Adrenal gland (tissue), 12 donors: ENCODE results near the gene CX3CR1. TPM values are rescaled to one million over a fixed set of nuclear protein-coding genes. Genes with fewer than 3 reads are reported as not detected.

ENCODE experiments used
- DNase-seq, 7 donors: peaks; one replicate each; pipeline ENCODE4 v3.0.0-alpha.2; 2019 to 2020
- H3K27ac ChIP-seq, 5 donors: fragments of 200-600 bp; sonication (generic) in 4 of 5; 1 replicate in 3 of 5; 2 replicates in 2 of 5; pipeline versions ENCODE4 v1.5.1 to v1.8.0; 2016 to 2020; ENCODE audit warnings: mild to moderate bottlenecking in 1 of 5
- H3K27me3 ChIP-seq: fragments of 200-600 bp; 2 replicates; pipeline ENCODE4 v1.8.0; 2021
- H3K36me3 ChIP-seq, 2 donors: fragments of 200-600 bp; replicated peaks in 1 of 2; 1 replicate in 1 of 2; 2 replicates in 1 of 2; pipeline versions ENCODE4 v1.5.1 to v1.8.0; 2018 to 2022
- H3K4me1 ChIP-seq, 2 donors: fragments of 200-600 bp; replicated peaks in 1 of 2; 1 replicate in 1 of 2; 2 replicates in 1 of 2; pipeline versions ENCODE4 v1.5.1 to v1.8.0; 2018 to 2021
- H3K4me3 ChIP-seq, 4 donors: fragments of 200-600 bp; sonication (generic) in 3 of 4; one replicate each; pipeline ENCODE4 v1.5.1; 2016 to 2018
- H3K9me3 ChIP-seq, 3 donors: fragments of 200-600 bp; sonication (generic) in 1 of 3; replicated peaks in 1 of 3; 1 replicate in 2 of 3; 2 replicates in 1 of 3; pipeline versions ENCODE4 v1.5.1 to v1.8.0; 2016 to 2021
- POLR2A ChIP-seq, 2 donors: fragments of 450-650 bp; IDR thresholded peaks; one replicate each; pipeline ENCODE4 v1.6.1; 2017; ENCODE audit warnings: antibody characterized with exemption in 2 of 2, mild to moderate bottlenecking in 2 of 2, moderate library complexity in 1 of 2
- WGBS, 4 donors: extraction: QIAGEN DNeasy Blood & Tissue Kit in 2 of 4; methylation state at CpG; one replicate each; pipeline versions ENCODE4 v1.1.5 to v1.1.7; 2013 to 2017; 5-methylcytosine and 5-hydroxymethylcytosine counted together
- intact Hi-C, 2 donors: fragments of 100-400 bp; cut with DNase I; formaldehyde crosslinking; loops; one replicate each; pipeline versions ENCODE4 v1.14.1 to v1.15.0; 2022 to 2023
- polyA plus RNA-seq, 3 donors: library from polyadenylated mRNA; stranded (reverse); fragments of 200-250 nt in 2 of 3; fragments of 350-450 nt in 1 of 3; fragmentation: Illumina TruSeq in 1 of 3; extraction: RNeasy Lipid Tissue Mini Kit (QIAGEN cat#74804) in 1 of 3; gene quantifications; one replicate each; pipeline ENCODE4 v1.2.3, GENCODE V29; 2013 to 2014
- total RNA-seq, 9 donors: library from RNA; depleted of rRNA in 4 of 9; stranded (reverse); fragments of >200 nt in 4 of 9; fragments of 120-200 nt in 1 of 9; fragmentation: NEBNext Ultra II Directional in 1 of 9; extraction: Animal tissue kit (Norgen Biotek cat#: 25700) in 1 of 9; gene quantifications; one replicate each; pipeline versions ENCODE4 v1.1.0 to v1.2.4, GENCODE V29; 2013 to 2023
- TF ChIP-seq, protein P1 (sequence below), 6 experiments: fragments of 450-650 bp in 4 of 6; fragments of 200-600 bp in 2 of 6; sonication (generic) in 1 of 6; IDR thresholded peaks; 1 replicate in 5 of 6; 2 replicates in 1 of 6; pipeline versions ENCODE4 v1.5.1 to v1.8.0; 2016 to 2021; ENCODE audit warnings: antibody characterized with exemption in 6 of 6, mild to moderate bottlenecking in 2 of 6, moderate library complexity in 1 of 6
- donor health status: healthy with polysubstance abuse.
- donor health status: Bipolar disorder and iron deficiency.
- donor health status: DM: yes; HTN: yes; CAD: no.
- donor health status: DM: no; HTN: no; CAD: no.
- donor health status: DM: no; HTN: no; CAD: no.
- donor health status: DM: yes; HTN: yes; CAD: no.

The CX3CR1 gene
- total and polyA plus RNA-seq, 12 donors: 0.16 to 3.1 (median 1.4) TPM; not detected in 1

DNA sequence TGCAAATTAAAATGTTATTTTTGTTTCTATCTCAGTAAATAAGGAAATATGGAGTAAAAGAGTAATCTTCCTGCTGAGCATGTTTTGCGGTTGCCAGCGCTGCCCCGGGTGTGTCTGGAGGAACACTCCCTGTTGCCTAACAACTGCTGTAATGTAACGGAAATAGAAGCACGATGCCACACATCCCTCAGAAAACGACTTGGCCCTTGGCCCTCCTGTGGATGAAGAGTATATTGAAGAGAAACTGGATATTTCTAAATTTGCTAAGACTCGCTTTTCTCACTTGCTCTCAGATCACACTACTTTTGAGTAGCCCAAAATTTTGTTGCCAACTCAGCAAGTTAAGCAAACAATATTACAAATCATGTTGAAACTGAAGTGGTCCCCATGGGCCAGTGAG, 18.9 kb downstream of the CX3CR1 start:
- Histone ChIP-seq H3K36me3 (no peaks in the 10 kb centered on the region), H3K27me3 (no peaks in the 10 kb centered on the region), H3K4me1 (peaks cover 0 to 9% of the 10 kb centered on the region in 2 donors), H3K9me3 (no peaks in the 10 kb centered on the region), H3K27ac (no peak overlapping the region), H3K4me3 (no peak overlapping the region)
- peak; percentile 45 to 88 (median 72) for DNase-seq
- TF ChIP-seq, protein P1, sequence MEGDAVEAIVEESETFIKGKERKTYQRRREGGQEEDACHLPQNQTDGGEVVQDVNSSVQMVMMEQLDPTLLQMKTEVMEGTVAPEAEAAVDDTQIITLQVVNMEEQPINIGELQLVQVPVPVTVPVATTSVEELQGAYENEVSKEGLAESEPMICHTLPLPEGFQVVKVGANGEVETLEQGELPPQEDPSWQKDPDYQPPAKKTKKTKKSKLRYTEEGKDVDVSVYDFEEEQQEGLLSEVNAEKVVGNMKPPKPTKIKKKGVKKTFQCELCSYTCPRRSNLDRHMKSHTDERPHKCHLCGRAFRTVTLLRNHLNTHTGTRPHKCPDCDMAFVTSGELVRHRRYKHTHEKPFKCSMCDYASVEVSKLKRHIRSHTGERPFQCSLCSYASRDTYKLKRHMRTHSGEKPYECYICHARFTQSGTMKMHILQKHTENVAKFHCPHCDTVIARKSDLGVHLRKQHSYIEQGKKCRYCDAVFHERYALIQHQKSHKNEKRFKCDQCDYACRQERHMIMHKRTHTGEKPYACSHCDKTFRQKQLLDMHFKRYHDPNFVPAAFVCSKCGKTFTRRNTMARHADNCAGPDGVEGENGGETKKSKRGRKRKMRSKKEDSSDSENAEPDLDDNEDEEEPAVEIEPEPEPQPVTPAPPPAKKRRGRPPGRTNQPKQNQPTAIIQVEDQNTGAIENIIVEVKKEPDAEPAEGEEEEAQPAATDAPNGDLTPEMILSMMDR (IDR thresholded peaks at IDR 0.05): peak in 5 of 6 experiments; percentile 34 to 58 (median 45)
- TF ChIP-seq POLR2A (IDR thresholded peaks at IDR 0.05): no peak
- WGBS, 4 donors: 18 to 21% (median 20%) methylated on average over 7 of the region's 7 CpGs
- intact Hi-C loops: no loop called here

DNA sequence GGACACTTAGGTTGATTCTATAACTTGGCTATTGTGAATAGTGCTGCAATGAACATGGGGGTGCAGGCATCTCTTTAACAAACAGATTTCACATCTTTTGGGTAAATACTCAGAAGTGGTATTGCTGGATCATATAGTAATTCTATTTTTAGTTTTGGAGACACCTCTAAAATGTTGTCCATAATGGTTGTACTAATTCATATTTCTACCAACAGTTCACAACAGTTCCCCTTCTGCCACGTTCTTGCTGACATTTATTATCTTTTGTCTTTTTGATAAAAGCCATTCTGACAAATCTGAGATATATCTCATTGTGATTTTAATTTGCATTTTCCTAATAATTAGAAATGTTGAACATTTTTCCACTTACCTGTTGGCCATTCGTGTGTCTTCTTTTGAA, 19.5 kb downstream of the CX3CR1 start:
- Histone ChIP-seq H3K9me3 (no peaks in the 10 kb centered on the region), H3K36me3 (no peaks in the 10 kb centered on the region), H3K27me3 (no peaks in the 10 kb centered on the region), H3K27ac (no peak overlapping the region), H3K4me3 (no peak overlapping the region), H3K4me1 (peaks cover 0 to 9% of the 10 kb centered on the region in 2 donors)
- intact Hi-C loops: no loop called here
- DNase-seq: no peak
- TF ChIP-seq, protein P1 (IDR thresholded peaks at IDR 0.05): no peak
- TF ChIP-seq POLR2A (IDR thresholded peaks at IDR 0.05): no peak
- WGBS, 4 donors: 53 to 61% (median 57%) methylated on average over 2 of the region's 2 CpGs

DNA sequence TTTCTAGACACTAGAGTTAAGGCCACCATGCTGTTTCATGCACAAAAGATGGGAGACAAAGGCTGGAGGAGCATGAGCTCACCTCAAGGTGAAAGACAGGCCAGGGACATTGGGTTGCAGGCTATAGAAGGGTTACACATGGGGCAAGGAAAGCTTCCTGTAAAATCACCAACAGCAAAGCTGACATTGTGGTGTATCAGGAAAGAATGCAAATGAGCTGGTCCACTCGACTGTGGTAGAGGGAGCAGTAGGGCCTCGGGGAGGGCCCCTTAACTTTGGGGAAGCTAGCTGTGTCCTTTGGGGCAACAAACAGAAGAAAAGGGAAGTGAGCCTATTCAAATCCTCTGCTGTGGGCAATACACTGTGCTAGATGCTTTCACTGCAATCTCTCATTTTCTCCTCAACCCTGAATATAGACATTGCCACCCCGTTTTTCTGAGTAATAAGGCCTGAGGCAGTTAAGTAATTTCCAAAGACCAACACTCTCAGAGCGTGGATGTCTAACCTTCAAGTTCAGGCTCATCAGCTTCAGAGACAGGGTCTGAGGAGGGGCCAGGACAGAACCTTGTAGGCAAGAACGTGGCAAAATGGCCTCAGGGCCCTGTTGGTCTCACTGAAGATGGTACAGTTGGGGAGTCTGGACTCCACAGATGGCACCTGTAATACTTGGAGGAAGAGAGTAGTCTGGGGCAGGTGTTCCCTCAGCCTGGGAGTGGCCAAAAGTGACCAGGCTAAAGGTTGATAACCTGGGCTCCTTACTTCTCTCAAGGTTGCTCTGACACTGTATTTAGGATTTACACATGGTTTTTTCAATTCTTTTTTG, 24.1 kb downstream of the CX3CR1 start:
- Histone ChIP-seq H3K27me3 (no peaks in the 10 kb centered on the region), H3K9me3 (no peaks in the 10 kb centered on the region), H3K27ac (no peak overlapping the region), H3K36me3 (no peaks in the 10 kb centered on the region), H3K4me3 (no peak overlapping the region), H3K4me1 (peaks cover 0 to 5% of the 10 kb centered on the region in 2 donors)
- WGBS, 4 donors: 60 to 72% (median 72%) methylated on average over 5 of the region's 5 CpGs
- no peak for TF ChIP-seq POLR2A (IDR thresholded peaks at IDR 0.05)
- TF ChIP-seq, protein P1 (IDR thresholded peaks at IDR 0.05): no peak
- peak in 3 of 7 donors; percentile 16 to 31 (median 22) for DNase-seq
- intact Hi-C loops: no loop called here

DNA sequence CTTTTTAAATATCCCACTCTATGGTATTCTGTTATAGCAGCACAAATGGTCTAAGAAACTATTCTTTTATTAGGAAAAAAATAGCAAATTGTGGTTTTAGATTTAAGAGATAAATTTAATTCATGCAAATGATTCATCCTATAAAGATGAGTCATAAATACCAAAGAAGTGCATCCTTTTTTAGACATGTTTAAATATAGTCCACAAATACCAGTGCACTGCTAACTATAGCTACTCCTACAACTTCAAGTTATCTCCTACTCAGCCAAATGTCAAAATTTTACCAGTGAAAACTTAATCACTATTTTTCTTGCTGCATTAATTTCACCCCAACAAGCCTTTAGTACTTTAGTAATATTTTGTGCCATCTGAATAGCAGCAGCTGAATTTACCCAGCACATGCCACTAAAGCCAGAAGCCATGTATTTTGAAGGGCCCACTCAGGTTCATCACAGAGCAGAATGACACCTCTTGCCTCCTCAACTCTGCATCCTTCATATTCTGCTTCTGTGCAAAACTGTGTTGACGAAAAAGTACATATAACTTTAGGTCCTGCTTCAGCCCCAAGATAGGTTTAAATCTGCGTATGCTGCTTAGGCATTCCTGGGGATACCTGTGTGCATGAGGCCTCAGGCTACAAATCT, 24.9 kb downstream of the CX3CR1 start:
- Histone ChIP-seq H3K4me3 (no peak overlapping the region), H3K27ac (no peak overlapping the region), H3K36me3 (no peaks in the 10 kb centered on the region), H3K9me3 (no peaks in the 10 kb centered on the region), H3K27me3 (no peaks in the 10 kb centered on the region), H3K4me1 (peaks cover 0 to 9% of the 10 kb centered on the region in 2 donors)
- TF ChIP-seq, protein P1 (IDR thresholded peaks at IDR 0.05): no peak
- no peak for TF ChIP-seq POLR2A (IDR thresholded peaks at IDR 0.05)
- DNase-seq: no peak
- intact Hi-C loops: no loop called here
- WGBS, 4 donors: 0 to 50% (median 48%) methylated on average over 2 of the region's 2 CpGs
